ENCODE measurements around the gene GRIK2. TPM values are rescaled to one million over a fixed set of nuclear protein-coding genes. Genes with fewer than 3 reads are reported as not detected.

The GRIK2 gene
- total and polyA plus RNA-seq, 2 of the 4 experiments (the other 2 are of a cell fraction): 8.2 to 15.2 TPM

DNA sequence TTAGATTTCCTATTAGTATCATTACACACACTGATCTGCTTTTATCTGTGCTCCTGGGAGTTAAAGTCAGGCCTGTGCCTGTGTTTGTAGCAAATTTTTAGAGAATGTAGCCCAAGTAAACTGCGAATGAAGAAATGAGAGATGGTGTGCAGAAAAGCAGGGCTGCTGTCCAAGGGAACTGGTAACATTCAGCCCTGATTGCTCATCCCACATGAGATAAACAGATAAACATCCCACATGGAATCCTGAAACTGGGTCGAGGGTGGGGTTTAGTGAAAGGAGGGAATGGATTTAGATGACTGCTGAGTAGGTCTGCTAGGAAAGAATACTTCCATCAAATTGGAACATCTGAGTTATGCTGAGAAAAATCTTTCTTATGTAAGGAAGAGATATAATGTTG, 69.1 kb downstream of the GRIK2 start:
- DNase-seq: peak; percentile 63
- no peak overlapping the region for H3K23ac ChIP-seq (ENCODE audit: low read depth, low read length)
- H2BK20ac ChIP-seq (ENCODE audit: low read depth, low read length): no peak overlapping the region
- H3K4me2 ChIP-seq (ENCODE audit: low read depth, low read length): no peak overlapping the region
- H2BK120ac ChIP-seq (ENCODE audit: low read depth, low read length): no peak overlapping the region
- no CpG with 5 or more reads among the region's 2 CpGs for WGBS, 2 experiments (ENCODE audit: extremely low coverage in 2 of 2, insufficient read length in 1 of 2)
- BruUV-seq (replicated peaks): no TSS peak
- H3K27me3 ChIP-seq (ENCODE audit: control insufficient read depth, insufficient read depth, low read length): no peaks in the 10 kb centered on the region
- POLR2A ChIA-PET (ENCODE audit: unreplicated experiment): no interaction called here
- CTCF ChIA-PET: no interaction called here
- H3K4ac ChIP-seq (ENCODE audit: low read depth, low read length): no peak overlapping the region
- no peak overlapping the region for H3K18ac ChIP-seq (ENCODE audit: low read depth, low read length)
- dilution Hi-C loops (cut with HindIII; ENCODE audit: low sequenced_read_pairs, unreplicated experiment) (no loop called here), in situ Hi-C loops (cut with MboI; ENCODE audit: low sequenced_read_pairs) (no loop called here), intact Hi-C loops (cut with micrococcal nuclease) (no loop called here)
- no peak overlapping the region for H4K91ac ChIP-seq (ENCODE audit: insufficient read depth, low read depth, low read length)
- no peak overlapping the region for H2BK5ac ChIP-seq (ENCODE audit: low read depth, low read length, poor library complexity, severe bottlenecking)
- H3K14ac ChIP-seq (replicated peaks; ENCODE audit: low read depth, low read length): no peak overlapping the region
- H3K9me1 ChIP-seq (ENCODE audit: insufficient read depth, low read length): peaks cover 3% of the 10 kb centered on the region; the same call in 1 of the 2 replicates
- ATAC-seq (ENCODE audit: low read depth): peak; percentile 72
- H4K5ac ChIP-seq (ENCODE audit: low read depth, low read length): no peak overlapping the region
- no peak overlapping the region for H2AFZ ChIP-seq (replicated peaks; ENCODE audit: low read length, poor library complexity)
- H2AK9ac ChIP-seq (replicated peaks; ENCODE audit: low read depth, low read length, poor library complexity): no peak overlapping the region
- no peak overlapping the region for H4K8ac ChIP-seq (ENCODE audit: low read depth in 2 of 2, low read length in 2 of 2)
- peaks cover 4% of the 10 kb centered on the region; the same call in 1 of the 2 replicates for H3K4me1 ChIP-seq (ENCODE audit: control insufficient read depth, insufficient read depth, low read length)
- TF ChIP-seq RCOR1 (IDR thresholded peaks at IDR 0.05; ENCODE audit: insufficient replicate concordance, low read length): no peak
- TF ChIP-seq SMC3 (IDR thresholded peaks at IDR 0.05; ENCODE audit: low read depth, low read length): no peak
- no peaks in the 10 kb centered on the region for H4K20me1 ChIP-seq (ENCODE audit: insufficient read depth, low read length)
- H3K9me3 ChIP-seq (ENCODE audit: control insufficient read depth, insufficient read depth, low read length): no peaks in the 10 kb centered on the region; the same call in 1 of the 2 replicates
- no peak overlapping the region for H3K56ac ChIP-seq (ENCODE audit: extremely low read depth, insufficient read depth, low read length)
- no peak overlapping the region for H2BK15ac ChIP-seq (ENCODE audit: low read depth, low read length)
- no peaks in the 10 kb centered on the region; a peak in 1 of 4 replicates for H3K79me1 ChIP-seq (ENCODE audit: low read depth in 1 of 2, low read length in 2 of 2)
- H3K27ac ChIP-seq (ENCODE audit: insufficient read depth, low read length): no peak overlapping the region
- H3K9ac ChIP-seq (ENCODE audit: low read depth, low read length): no peak overlapping the region
- H2AK5ac ChIP-seq (ENCODE audit: low read depth, low read length): no peak overlapping the region
- no peak overlapping the region for H3K4me3 ChIP-seq (ENCODE audit: insufficient read depth, low read depth, low read length)
- H3K36me3 ChIP-seq (ENCODE audit: control insufficient read depth, insufficient read depth, low read length): no peaks in the 10 kb centered on the region

Data from IMR-90 (cell line).